Kidney (tissue), 14 donors: Measurements from ENCODE around the gene PDLIM7. TPM values are rescaled to one million over a fixed set of nuclear protein-coding genes. Genes with fewer than 3 reads are reported as not detected.

ENCODE experiments used
- DNase-seq, 5 donors: peaks; one replicate each; pipeline ENCODE4 v3.0.0-alpha.2; 2013 to 2020
- FAIRE-seq: peaks from 2 replicates; lab custom pipeline; 2012; peaks lifted over from hg19 to GRCh38; lab: Jason Lieb, UNC
- H3K27ac ChIP-seq, 2 donors: one replicate each; pipeline ENCODE4 v1.7.0; 2013; ENCODE audit warnings: low read depth in 2 of 2, low read length in 2 of 2, inconsistent platforms in 1 of 2
- H3K27me3 ChIP-seq: one replicate; pipeline ENCODE4 v1.7.1; 2013; ENCODE audit warnings: low read length, inconsistent platforms; ENCODE audit not compliant: control insufficient read depth, insufficient read depth
- H3K36me3 ChIP-seq, 3 donors: one replicate each; pipeline versions ENCODE4 v1.7.0 to v1.7.1; 2013; ENCODE audit warnings: low read length in 3 of 3, control low read depth in 1 of 3, inconsistent platforms in 1 of 3; ENCODE audit not compliant: insufficient read depth in 3 of 3, control insufficient read depth in 2 of 3
- H3K4me1 ChIP-seq, 3 donors: one replicate each; pipeline versions ENCODE4 v1.7.0 to v1.7.1; 2013; ENCODE audit warnings: low read length in 3 of 3, inconsistent platforms in 1 of 3, low read depth in 1 of 3; ENCODE audit not compliant: control insufficient read depth in 2 of 3, insufficient read depth in 2 of 3
- H3K4me3 ChIP-seq, 3 donors: one replicate each; pipeline versions ENCODE4 v1.7.0 to v1.8.1; 2013; ENCODE audit warnings: low read length in 3 of 3, control low read depth in 1 of 3, inconsistent platforms in 1 of 3
- H3K9ac ChIP-seq, 3 donors: one replicate each; pipeline versions ENCODE4 v1.7.0 to v1.7.1; 2013; ENCODE audit warnings: low read length in 3 of 3, control low read depth in 1 of 3, inconsistent platforms in 1 of 3
- H3K9me3 ChIP-seq, 3 donors: one replicate each; pipeline versions ENCODE4 v1.7.0 to v1.7.1; 2013; ENCODE audit warnings: low read length in 3 of 3, control low read depth in 1 of 3, inconsistent platforms in 1 of 3; ENCODE audit not compliant: control insufficient read depth in 2 of 3, insufficient read depth in 1 of 3
- CTCF ChIP-seq: IDR thresholded peaks from 3 replicates; pipeline ENCODE4 v1.5.1; 2012; ENCODE audit warnings: mild to moderate bottlenecking, moderate library complexity, borderline replicate concordance; ENCODE audit not compliant: insufficient read depth; ENCODE audit errors: extremely low read depth
- intact Hi-C: fragments of 100-400 bp; cut with DNase I; formaldehyde crosslinking; loops from one replicate; pipeline ENCODE4 v1.11.1; 2022
- polyA plus RNA-seq: library from polyadenylated mRNA; stranded (reverse); fragments of 350-450 nt; fragmentation: Illumina TruSeq; extraction: RNeasy Lipid Tissue Mini Kit (QIAGEN cat#74804); gene quantifications from one replicate; pipeline ENCODE4 v1.2.3, GENCODE V29; 2014; ENCODE audit warnings: low read depth, low replicate concordance; ENCODE audit not compliant: insufficient read depth
- total RNA-seq: library from RNA; stranded (reverse); fragmentation: NEBNext Ultra II Directional; extraction: Animal tissue kit (Norgen Biotek cat#: 25700); gene quantifications from one replicate; pipeline ENCODE4 v1.2.1, GENCODE V29; 2021
- donor health status: control.
- donor health status: control.
- donor health status: control.
- donor health status: control.
- donor health status: control.
- donor health status: DM: yes; HTN: yes; CAD: no.
- donor health status: Normal renal cell carcinoma (clear cell type).

PDLIM7 gene
- total and polyA plus RNA-seq, 2 donors from 2014 or later = 46.4 to 89.7 TPM

GRCh38 chr5:177459819-177460628 lies 37.4 kb downstream of the PDLIM7 start:
- TF ChIP-seq CTCF = no peak
- H3K27ac ChIP-seq = no peak overlapping the region
- H3K4me1 ChIP-seq = peaks cover 0 to 4% (median 0%) of the 10 kb centered on the region in 3 donors
- FAIRE-seq (no peak), DNase-seq (no peak)
- peaks cover 0 to under 1% (median 0%) of the 10 kb centered on the region in 3 donors for H3K36me3 ChIP-seq
- H3K27me3 ChIP-seq = no peaks in the 10 kb centered on the region
- H3K4me3 ChIP-seq = no peak overlapping the region
- intact Hi-C loops = no loop called here
- H3K9ac ChIP-seq = no peak overlapping the region
- H3K9me3 ChIP-seq = no peaks in the 10 kb centered on the region

DNA sequence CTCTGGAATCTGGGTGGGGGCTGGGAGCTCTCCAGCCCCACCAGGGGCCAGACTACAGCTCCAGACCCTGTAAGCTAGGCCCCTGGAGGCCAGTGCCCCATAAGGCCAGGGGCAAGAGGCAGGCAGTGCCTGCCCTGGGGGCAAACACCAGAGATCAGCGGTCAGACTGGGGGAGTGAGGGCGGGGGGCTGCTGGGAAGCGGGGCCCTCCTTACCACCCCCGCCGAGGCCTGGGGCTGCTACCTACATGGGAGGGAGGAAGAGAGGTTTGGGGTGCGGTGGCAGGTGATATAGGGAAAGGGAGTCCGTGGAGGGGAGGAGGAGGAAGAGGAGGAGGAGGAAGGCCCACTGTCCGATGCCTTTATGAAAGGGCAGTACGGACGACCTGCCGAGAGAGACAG lies 38.0 kb downstream of the PDLIM7 start:
- intact Hi-C loops = no loop called here
- Histone ChIP-seq H3K4me1 (peaks cover 0 to 7% (median 0%) of the 10 kb centered on the region in 3 donors), H3K4me3 (no peak overlapping the region), H3K36me3 (no peaks in the 10 kb centered on the region), H3K27me3 (no peaks in the 10 kb centered on the region), H3K9me3 (no peaks in the 10 kb centered on the region), H3K9ac (no peak overlapping the region), H3K27ac (no peak overlapping the region)
- TF ChIP-seq CTCF = no peak
- FAIRE-seq (no peak), DNase-seq (no peak)

DNA sequence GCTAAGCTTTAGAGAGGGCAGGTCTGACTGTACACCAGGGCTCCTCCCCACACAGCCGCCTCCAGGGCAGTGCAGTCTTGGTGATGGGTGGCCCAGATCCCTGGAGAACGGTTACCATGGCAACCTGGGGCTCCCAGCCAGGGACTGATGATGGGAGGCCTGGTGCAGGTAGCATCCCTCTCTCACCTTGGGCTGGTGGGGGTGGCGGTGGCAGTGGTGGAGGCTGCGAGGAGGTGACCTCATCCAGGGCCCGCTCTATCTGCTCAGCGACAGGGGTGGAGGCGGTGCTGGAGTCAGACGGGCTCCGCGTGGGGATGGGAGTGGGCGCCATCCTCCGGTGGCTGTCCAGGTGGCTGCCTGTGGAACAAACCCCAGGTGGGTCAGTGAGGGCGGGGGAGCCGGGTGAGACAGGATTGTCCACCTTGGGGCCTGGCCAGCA lies 38.5 kb downstream of the PDLIM7 start:
- peak in 2 of 5 donors; percentile 80 to 81 for DNase-seq
- TF ChIP-seq CTCF = no peak
- Histone ChIP-seq H3K4me3 (no peak overlapping the region), H3K36me3 (no peaks in the 10 kb centered on the region), H3K27me3 (no peaks in the 10 kb centered on the region), H3K27ac (no peak overlapping the region), H3K4me1 (peaks cover 0 to 10% (median 0%) of the 10 kb centered on the region in 3 donors), H3K9ac (no peak overlapping the region), H3K9me3 (no peaks in the 10 kb centered on the region)
- intact Hi-C loops = no loop called here
- no peak for FAIRE-seq
